ENCODE data around the gene CEBPZOS. TPM values are rescaled to one million over a fixed set of nuclear protein-coding genes. Genes with fewer than 3 reads are reported as not detected.

CEBPZOS gene
- total RNA-seq: 10 to 100 TPM; 38.0 to 42.7 TPM

GRCh38 chr2:37196320-37197195 is at the start of gene CEBPZOS:
TSS of gene CEBPZOS (plus strand) at chr2:37196496. CDS start at chr2:37199705, 3,209 bp downstream.
- ChIA-PET POLR2A (interaction anchor here (0.7 to 0.8 kb wide), 2 partner anchors 22 to 110 kb away, joined by 4 read pairs; no protein-coding TSS in a partner anchor), CTCF (no interaction called here)

- ChIA-PET POLR2A (no interaction called here), CTCF (no interaction called here)
Measured at GRCh38 chr2:37148325-37148724, 48.0 kb upstream of the CEBPZOS start.

- ChIA-PET CTCF (no interaction called here), POLR2A (interaction anchor here (0.6 kb wide), 2 partner anchors 1242 to 1597 kb away, joined by 3 to 5 read pairs; no protein-coding TSS in a partner anchor)
Measured at GRCh38 chr2:37149626-37150322, 46.5 kb upstream of the CEBPZOS start.

- CTCF ChIA-PET: no interaction called here
- POLR2A ChIA-PET: interaction anchor here (0.7 kb wide), 1 partner anchor 40 kb away, joined by 10 read pairs; no protein-coding TSS in a partner anchor
Measured at GRCh38 chr2:37153224-37153623, 43.1 kb upstream of the CEBPZOS start.

GRCh38 chr2:37154785-37155184 is 41.5 kb upstream of the CEBPZOS start:
- ChIA-PET POLR2A (interaction anchor here (0.6 kb wide), 1 partner anchor 205 kb away, joined by 3 read pairs; no protein-coding TSS in a partner anchor), CTCF (no interaction called here)

- ChIA-PET POLR2A (interaction anchor here (0.6 to 1.8 kb wide), 2 partner anchors 76 to 85 kb away, joined by 3 to 5 read pairs; partner anchors contain the start of genes CEBPZ and NDUFAF7), CTCF (interaction anchor here (2.1 kb wide), 1 partner anchor 12 kb away, joined by 8 read pairs; no protein-coding TSS in a partner anchor)
Measured at GRCh38 chr2:37156071-37156856, 40.0 kb upstream of the CEBPZOS start.

- ChIA-PET POLR2A (interaction anchor here (1.8 kb wide), 1 partner anchor 75 kb away, joined by 5 read pairs; the partner anchor contains the start of genes CEBPZ and NDUFAF7), CTCF (interaction anchor here (2.1 kb wide), 1 partner anchor 11 kb away, joined by 8 read pairs; no protein-coding TSS in a partner anchor)
Measured at GRCh38 chr2:37156857-37157714, 39.2 kb upstream of the CEBPZOS start, which contains the start of gene EIF2AK2. TSS of gene EIF2AK2 (minus strand) at chr2:37156980. CDS start at chr2:37147806, 9,174 bp downstream.

GRCh38 chr2:37164757-37165156 is 31.5 kb upstream of the CEBPZOS start:
- POLR2A ChIA-PET: no interaction called here
- CTCF ChIA-PET: interaction anchor here (0.6 kb wide), 1 partner anchor 160 kb away, joined by 3 read pairs; the partner anchor contains the start of gene PRKD3

GRCh38 chr2:37167636-37168180 is 28.6 kb upstream of the CEBPZOS start:
- CTCF ChIA-PET: interaction anchor here (0.7 to 1.8 kb wide), 4 partner anchors 8 to 32 kb away, joined by 3 to 8 read pairs (median 4); partner anchors contain the start of gene EIF2AK2
- POLR2A ChIA-PET: no interaction called here

GRCh38 chr2:37168217-37168981 is 27.9 kb upstream of the CEBPZOS start:
- ChIA-PET CTCF (interaction anchor here (0.7 to 1.8 kb wide), 6 partner anchors 9 to 31 kb away, joined by 3 to 8 read pairs (median 4); partner anchors contain the start of gene EIF2AK2), POLR2A (no interaction called here)

- ChIA-PET CTCF (no interaction called here), POLR2A (no interaction called here)
Measured at GRCh38 chr2:37171624-37171950, 24.7 kb upstream of the CEBPZOS start.

- POLR2A ChIA-PET: no interaction called here
Measured at GRCh38 chr2:37173741-37174140, 22.6 kb upstream of the CEBPZOS start.

GRCh38 chr2:37180006-37180639 is 16.2 kb upstream of the CEBPZOS start:
- ChIA-PET POLR2A (no interaction called here), CTCF (interaction anchor here (1.2 to 1.8 kb wide), 2 partner anchors 11 to 12 kb away, joined by 3 read pairs; no protein-coding TSS in a partner anchor)

More at GRCh38 chr2:37173741-37174140, 22.6 kb upstream of the CEBPZOS start:
- CTCF ChIA-PET: interaction anchor here (0.7 kb wide), 1 partner anchor 521 kb away, joined by 6 read pairs; no protein-coding TSS in a partner anchor

- POLR2A ChIA-PET: no interaction called here
- CTCF ChIA-PET: interaction anchor here (1.8 kb wide), 1 partner anchor 13 kb away, joined by 3 read pairs; no protein-coding TSS in a partner anchor
Measured at GRCh38 chr2:37180640-37181039, 15.7 kb upstream of the CEBPZOS start.

GRCh38 chr2:37181726-37182684 is 14.3 kb upstream of the CEBPZOS start:
- POLR2A ChIA-PET: no interaction called here
- CTCF ChIA-PET: interaction anchor here (1.8 kb wide), 1 partner anchor 14 kb away, joined by 3 read pairs; no protein-coding TSS in a partner anchor

Data from activated CD8-positive, alpha-beta memory T cell treated with anti-CD3 and anti-CD28 coated beads for 36 hours (primary cell).